BE2C (cell line): Measurements from ENCODE around the gene EFNA3.

Source experiments
- DNase-seq: peaks from one replicate; pipeline ENCODE4 v3.0.0-alpha.2; 2020
- H3K27me3 ChIP-seq: fragments of 250-450 bp; sonication (Bioruptor Pico); 2 replicates; pipeline ENCODE4 v1.5.1; 2020; ENCODE audit warnings: mild to moderate bottlenecking
- H3K36me3 ChIP-seq: fragments of 250-450 bp; sonication (Bioruptor Pico); 2 replicates; pipeline ENCODE4 v1.5.1; 2020; ENCODE audit warnings: mild to moderate bottlenecking
- H3K4me1 ChIP-seq: fragments of 250-450 bp; sonication (Bioruptor Pico); 2 replicates; pipeline ENCODE4 v1.5.1; 2020
- H3K4me3 ChIP-seq: 2 replicates; pipeline ENCODE4 v1.5.1; 2011; ENCODE audit warnings: low read depth, low read length
- H3K9me3 ChIP-seq: fragments of 250-450 bp; sonication (Bioruptor Pico); 2 replicates; pipeline ENCODE4 v1.5.1; 2020
- CTCF ChIP-seq: IDR thresholded peaks from 2 replicates; pipeline ENCODE4 v1.5.1; 2012; ENCODE audit warnings: mild to moderate bottlenecking, low read depth, low read length

The EFNA3 gene

GRCh38 chr1:155125946-155126555 is 47.4 kb downstream of the EFNA3 start:
- peaks cover 32% of the 10 kb centered on the region for H3K4me1 ChIP-seq
- H3K36me3 ChIP-seq, result no peaks in the 10 kb centered on the region
- no peak overlapping the region for H3K4me3 ChIP-seq
- H3K27me3 ChIP-seq, result no peaks in the 10 kb centered on the region
- no peak for TF ChIP-seq CTCF
- DNase-seq, result no peak
- H3K9me3 ChIP-seq, result peaks cover 2% of the 10 kb centered on the region; the same call in 1 of the 2 replicates

- Histone ChIP-seq H3K27me3 (no peaks in the 10 kb centered on the region), H3K4me3 (peak overlapping the region; percentile 70), H3K4me1 (peaks cover 32% of the 10 kb centered on the region), H3K36me3 (no peaks in the 10 kb centered on the region), H3K9me3 (peaks cover 2% of the 10 kb centered on the region; the same call in 1 of the 2 replicates)
- TF ChIP-seq CTCF, result no peak
- DNase-seq, result no peak
Measured at GRCh38 chr1:155126556-155127104, 48.0 kb downstream of the EFNA3 start.

- Histone ChIP-seq H3K9me3 (peaks cover 2% of the 10 kb centered on the region; the same call in 1 of the 2 replicates), H3K27me3 (no peaks in the 10 kb centered on the region), H3K36me3 (no peaks in the 10 kb centered on the region), H3K4me3 (peak within 1 kb of the TSS; percentile 70), H3K4me1 (peaks cover 32% of the 10 kb centered on the region)
- TF ChIP-seq CTCF, result no peak
- DNase-seq, result peak; percentile 71
Measured at GRCh38 chr1:155127105-155127966, 48.7 kb downstream of the EFNA3 start, which contains the start of gene EFNA1. Gene EFNA1 (plus strand): TSS chr1:155127876. CDS start chr1:155127978, 102 bp downstream.

- Histone ChIP-seq H3K4me3 (peak overlapping the region; percentile 70), H3K4me1 (peaks cover 32% of the 10 kb centered on the region), H3K27me3 (no peaks in the 10 kb centered on the region), H3K9me3 (peaks cover 2% of the 10 kb centered on the region; the same call in 1 of the 2 replicates), H3K36me3 (no peaks in the 10 kb centered on the region)
- DNase-seq, result no peak
- no peak for TF ChIP-seq CTCF
Measured at GRCh38 chr1:155127967-155128754, 49.5 kb downstream of the EFNA3 start.

GRCh38 chr1:155128755-155129473 is 50.3 kb downstream of the EFNA3 start:
- DNase-seq, result no peak

More at GRCh38 chr1:155128755-155129473, 50.3 kb downstream of the EFNA3 start:
- H3K27me3 ChIP-seq, result no peaks in the 10 kb centered on the region
- peaks cover 2% of the 10 kb centered on the region; the same call in 1 of the 2 replicates for H3K9me3 ChIP-seq
- TF ChIP-seq CTCF, result no peak
- H3K4me1 ChIP-seq, result peaks cover 32% of the 10 kb centered on the region
- no peak overlapping the region for H3K4me3 ChIP-seq
- no peaks in the 10 kb centered on the region for H3K36me3 ChIP-seq
